Left colon (tissue), 2 donors: ENCODE measurements around the gene SEPTIN10. TPM values are rescaled to one million over a fixed set of nuclear protein-coding genes. Genes with fewer than 3 reads are reported as not detected.
"Not testable (repeated sequence)": the region's sequence is repeated elsewhere in the genome, so short reads cannot be mapped to it uniquely, and the experiment has no call there.

ENCODE experiments used
- ATAC-seq: fragments of 200-7000 bp; cut with Tn5 transposase; one replicate; pipeline ENCODE4 v1.9.1; 2020; ENCODE audit warnings: mild to moderate bottlenecking, moderate library complexity
- DNase-seq, 2 donors: peaks; one replicate each; pipeline ENCODE4 v3.0.0-alpha.2; 2020
- intact Hi-C, 2 donors: fragments of 100-400 bp; cut with DNase I in 1 of 2; cut with micrococcal nuclease in 1 of 2; formaldehyde crosslinking; loops; one replicate each; pipeline versions ENCODE4 v1.11.2 to v1.14.0; 2022; cut with DNase I, micrococcal nuclease
- total RNA-seq, 2 donors: library from RNA; stranded (reverse); fragmentation: NEBNext Ultra II Directional; extraction: Animal tissue kit (Norgen Biotek cat#: 25700); gene quantifications; one replicate each; pipeline ENCODE4 v1.2.1, GENCODE V29; 2021
- donor health status: DM: no; HTN: no; CAD: no.
- donor health status: DM: yes; HTN: yes; CAD: no.

SEPTIN10 gene
- total RNA-seq, 2 donors from 2014 or later: 77.1 to 80.8 TPM

DNA sequence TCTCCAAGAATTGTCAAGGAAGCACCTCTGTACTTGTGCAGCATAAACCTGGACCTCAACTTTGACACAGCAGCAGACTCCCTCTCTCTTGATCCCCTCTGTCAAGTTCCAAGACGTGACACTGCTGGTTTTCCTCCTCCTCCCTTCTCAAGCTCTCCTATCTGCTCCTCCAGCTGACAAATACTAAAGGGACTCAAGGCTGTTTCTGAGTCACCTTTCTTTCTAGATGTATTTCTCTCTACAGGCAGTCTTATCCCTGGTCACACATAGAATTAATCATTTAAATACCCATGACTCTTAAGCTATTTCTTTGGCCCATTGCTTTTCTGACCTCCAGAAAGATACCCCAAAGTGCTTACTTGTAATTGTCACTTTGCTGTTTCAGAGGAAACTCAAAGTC lies 53.5 kb downstream of the SEPTIN10 start:
- DNase-seq (no peak), ATAC-seq (no peak)
- intact Hi-C loops: no loop called here

DNA sequence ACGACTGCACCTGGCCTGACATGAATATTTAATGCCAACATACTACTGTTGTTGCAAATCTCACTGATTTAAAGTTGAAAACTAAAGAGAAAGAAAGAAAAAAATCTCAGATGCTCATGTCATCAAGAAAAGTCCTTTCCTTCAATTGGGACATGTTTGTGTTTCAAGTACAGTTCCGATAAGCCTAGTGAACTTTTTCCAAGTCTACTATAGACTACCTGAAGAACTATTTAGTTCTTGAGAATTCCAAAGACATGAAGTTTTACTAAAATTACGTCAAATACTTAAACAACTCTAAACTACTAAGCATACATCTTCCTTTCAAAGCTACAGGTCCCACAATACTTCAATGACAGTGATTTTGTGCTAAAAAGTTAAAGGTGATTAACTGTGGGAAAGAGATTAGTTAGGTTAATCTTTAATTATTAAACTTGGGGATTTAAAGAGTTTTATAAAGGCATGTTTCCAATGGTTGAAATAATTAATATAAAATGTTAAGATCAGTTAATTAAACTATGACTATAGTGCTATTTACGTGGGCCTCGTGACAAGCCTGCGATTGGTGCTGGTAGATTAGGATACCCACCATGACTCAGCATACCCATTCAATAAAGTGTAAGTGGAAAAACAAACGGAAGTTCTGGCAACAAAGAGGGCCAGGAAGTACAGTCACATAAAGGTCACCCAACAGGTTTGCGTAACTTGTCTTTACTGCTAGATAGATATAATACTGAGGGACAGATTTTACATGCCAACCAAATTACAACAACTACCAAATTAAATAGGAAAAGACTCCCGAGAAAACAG lies 55.5 kb downstream of the SEPTIN10 start:
- DNase-seq (peak; percentile 16 to 29), ATAC-seq (peak; percentile 99)
- intact Hi-C loops: no loop called here

DNA sequence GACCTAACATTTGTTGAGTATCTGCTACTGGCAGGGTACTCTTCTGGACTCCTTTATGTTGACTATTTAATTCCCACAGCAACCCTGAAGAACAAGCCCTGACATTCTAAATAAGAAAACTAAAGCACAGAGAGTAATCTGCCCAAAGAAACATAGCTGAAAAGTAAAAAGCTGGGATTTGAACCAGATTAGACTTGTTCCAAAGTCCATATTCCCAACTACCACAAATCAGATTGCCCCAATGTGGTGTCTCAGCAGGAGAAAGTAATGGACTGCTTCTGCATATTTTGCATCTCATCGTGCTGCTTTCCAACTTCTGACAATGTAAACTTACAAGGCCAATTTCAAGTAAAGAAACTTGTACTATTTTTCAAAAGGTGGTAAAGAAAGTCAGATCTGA lies 56.5 kb downstream of the SEPTIN10 start:
- DNase-seq (no peak), ATAC-seq (no peak)
- intact Hi-C loops: no loop called here

DNA sequence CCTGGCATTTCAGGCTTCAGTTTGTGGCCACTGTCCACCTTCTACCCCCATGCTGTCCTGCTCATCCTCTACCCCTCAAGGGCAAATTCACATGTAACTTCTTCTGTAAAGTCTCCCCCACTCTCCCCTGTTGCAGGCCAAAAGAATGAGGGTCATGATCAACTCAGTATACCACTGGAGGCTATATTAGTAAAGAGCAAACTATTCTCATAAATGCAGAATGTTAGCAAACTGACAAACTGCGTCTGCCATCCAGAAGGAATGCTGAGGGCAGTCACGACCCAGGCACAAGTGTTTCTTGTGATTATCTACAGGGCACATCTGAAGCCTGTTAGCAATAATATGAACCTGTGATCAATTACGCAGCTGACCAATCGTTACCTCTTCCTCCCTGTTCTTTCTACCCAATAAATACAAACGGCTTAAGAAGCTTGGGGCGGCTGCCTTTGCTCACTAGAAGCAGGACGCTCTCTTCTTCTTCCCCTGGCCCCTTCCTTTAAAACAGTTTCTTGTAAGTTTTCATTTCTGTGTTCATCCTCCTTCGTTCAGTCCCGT lies 58.3 kb downstream of the SEPTIN10 start:
- intact Hi-C loops: no loop called here
- no peak for DNase-seq
- no peak for ATAC-seq

DNA sequence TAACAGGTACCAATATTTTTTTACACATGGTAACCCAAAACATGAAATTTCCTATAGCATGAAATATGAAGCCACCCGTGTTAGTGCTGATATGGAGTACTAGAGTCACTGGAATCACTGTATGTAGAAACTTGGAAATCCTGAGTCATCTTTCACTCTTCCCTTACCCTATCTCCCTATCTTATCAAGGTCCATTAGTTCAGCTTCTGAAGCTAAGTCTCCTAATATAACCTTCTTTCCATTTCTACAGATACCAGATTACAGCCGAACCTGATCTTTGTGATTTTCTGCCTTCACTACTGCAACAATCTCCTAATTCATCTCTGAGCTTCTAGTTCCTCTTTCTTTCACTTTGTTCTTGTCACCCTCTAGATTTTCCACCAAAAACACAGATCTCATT lies 59.0 kb downstream of the SEPTIN10 start:
- intact Hi-C loops: no loop called here
- DNase-seq: no peak
- no peak for ATAC-seq

DNA sequence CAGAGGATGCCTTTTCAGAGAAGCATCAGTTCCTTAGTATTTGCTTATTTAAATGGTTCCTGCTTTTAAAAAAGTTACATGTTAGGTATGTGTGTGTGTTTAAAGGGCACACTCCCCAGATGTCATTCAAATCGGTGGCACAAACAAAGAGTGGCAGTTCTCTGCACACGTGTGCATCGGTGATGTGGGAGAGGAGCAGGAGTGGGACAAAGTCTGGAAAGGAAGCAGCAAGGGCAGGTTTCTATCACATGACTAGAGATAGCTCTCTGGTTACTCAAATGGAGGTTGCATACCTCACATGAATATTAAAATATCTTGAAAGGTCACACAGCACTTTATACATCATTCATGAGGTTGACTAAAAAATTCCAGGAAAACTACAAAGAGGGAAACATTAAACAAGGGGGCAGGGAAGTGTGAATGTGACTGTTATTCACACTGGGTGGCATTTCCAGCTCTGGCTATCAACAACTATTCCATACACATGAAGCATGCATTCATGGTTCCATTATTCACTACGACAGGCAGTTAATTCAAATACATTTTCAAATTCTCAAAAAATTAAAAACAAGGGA lies 64.7 kb downstream of the SEPTIN10 start:
- no peak for ATAC-seq
- intact Hi-C loops: loop anchor here in 1 of 2 donors (10.0 kb wide), 1 partner anchor 176 kb away; no protein-coding TSS in a partner anchor
- no peak for DNase-seq

DNA sequence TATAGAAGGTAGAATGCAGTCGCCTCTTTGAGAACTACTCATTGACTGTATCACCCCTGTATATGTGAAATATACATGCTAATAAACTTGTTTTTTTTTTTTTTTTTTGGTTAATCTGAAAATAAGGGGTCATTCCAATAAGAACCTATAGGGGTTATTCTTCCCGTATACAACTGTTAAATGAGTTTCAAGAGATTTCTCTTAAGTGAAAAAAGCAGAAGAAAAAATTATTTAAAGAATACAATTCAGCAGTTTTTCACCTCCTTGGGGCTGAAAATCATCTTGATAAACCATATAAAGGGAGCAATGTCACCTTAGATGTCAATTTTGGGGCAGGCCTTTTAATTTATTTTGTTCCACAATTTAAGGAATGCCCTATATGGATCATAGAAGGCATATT lies 66.5 kb downstream of the SEPTIN10 start:
- ATAC-seq: no peak
- intact Hi-C loops: loop anchor here in 1 of 2 donors (10.0 kb wide), 1 partner anchor 178 kb away; no protein-coding TSS in a partner anchor

DNA sequence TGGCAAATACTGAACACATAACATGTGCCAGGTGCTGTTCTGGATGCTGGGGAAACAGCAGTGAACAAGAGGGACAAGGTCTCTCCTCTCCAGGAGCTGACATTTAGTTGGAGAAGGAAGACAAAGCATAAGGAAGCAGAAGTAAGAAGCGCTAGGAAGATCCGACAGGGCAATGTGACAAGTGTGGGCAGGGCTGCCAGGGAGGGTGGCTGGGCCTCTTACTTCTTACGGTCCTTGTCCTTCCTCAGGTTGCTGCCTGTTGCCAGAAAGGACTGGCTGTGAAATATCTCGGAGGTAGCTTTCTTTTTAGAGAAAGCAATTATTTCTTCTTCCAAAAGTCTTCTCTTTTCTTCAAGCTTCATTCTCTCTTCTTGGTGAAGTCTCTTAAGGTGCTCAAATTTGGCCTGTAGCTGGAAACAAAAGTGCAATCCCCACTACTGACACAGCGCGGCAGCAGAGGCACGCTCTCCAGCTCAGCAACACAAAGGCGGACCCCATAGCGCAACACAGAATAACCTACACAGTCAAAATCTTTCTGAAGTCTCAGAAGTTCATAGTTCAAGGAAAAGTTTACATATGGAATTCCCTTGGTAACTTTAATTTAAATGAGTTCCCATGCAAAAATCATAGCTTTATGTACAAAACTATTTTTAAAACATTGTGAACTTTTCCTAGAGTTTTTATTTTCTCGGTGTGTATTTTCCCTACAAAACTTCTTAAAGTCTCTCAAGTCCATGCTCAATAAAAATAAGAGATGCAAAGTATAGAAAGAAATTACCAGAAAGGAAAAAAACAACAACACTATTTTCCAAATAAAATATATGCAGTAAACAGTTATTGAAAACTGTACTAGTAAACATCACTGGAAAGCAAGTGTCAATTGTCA lies 67.7 kb downstream of the SEPTIN10 start:
- intact Hi-C loops: loop anchor here in 1 of 2 donors (10.0 kb wide), 1 partner anchor 179 kb away; no protein-coding TSS in a partner anchor
- ATAC-seq: peak; percentile 89

More for the DNA sequence above, 66.5 kb downstream of the SEPTIN10 start:
- DNase-seq: no peak

DNA sequence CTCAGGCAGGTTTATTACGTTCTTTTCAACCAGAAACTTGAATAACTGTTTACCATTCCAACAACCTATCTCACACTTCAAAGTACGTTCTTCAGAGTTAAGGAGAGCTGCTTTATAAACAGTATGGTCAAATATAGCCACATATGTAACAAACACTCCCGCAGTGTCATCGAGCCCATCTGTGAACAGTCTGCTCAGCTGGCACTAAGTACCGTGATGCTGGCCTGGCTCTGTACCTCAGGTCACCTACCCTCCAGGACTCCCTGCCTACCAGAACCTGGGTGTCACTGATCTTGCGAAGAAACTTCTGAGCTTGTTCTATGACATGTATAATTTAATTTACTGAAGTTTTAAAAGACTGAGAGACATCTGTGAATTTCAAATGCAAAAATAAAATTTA lies 71.4 kb downstream of the SEPTIN10 start:
- no peak for DNase-seq
- intact Hi-C loops: loop anchor here in 1 of 2 donors (10.0 kb wide), 1 partner anchor 182 kb away; no protein-coding TSS in a partner anchor
- ATAC-seq: no peak

More for the DNA sequence above, 67.7 kb downstream of the SEPTIN10 start:
- DNase-seq: peak in 1 of 2 donors; percentile 72

DNA sequence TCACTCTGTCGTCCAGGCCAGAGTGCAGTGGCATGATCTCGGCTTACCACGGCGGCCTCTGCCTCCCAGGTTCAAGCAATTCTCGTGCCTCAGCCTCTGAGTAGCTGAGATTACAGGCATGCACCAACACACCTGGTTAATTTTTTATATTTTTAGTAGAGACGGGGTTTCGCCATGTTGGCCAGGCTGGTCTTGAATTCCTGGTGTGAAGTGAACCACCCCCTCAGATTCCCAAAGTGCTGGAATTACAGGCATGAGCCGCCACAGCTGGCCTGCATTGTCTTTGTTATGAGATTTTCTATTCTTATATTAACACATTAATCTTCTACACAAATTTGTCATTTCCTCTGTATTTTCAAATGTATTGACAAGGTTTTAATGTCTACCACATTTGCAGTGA lies 75.2 kb downstream of the SEPTIN10 start:
- intact Hi-C loops: no loop called here
- DNase-seq: no peak
- no peak for ATAC-seq

DNA sequence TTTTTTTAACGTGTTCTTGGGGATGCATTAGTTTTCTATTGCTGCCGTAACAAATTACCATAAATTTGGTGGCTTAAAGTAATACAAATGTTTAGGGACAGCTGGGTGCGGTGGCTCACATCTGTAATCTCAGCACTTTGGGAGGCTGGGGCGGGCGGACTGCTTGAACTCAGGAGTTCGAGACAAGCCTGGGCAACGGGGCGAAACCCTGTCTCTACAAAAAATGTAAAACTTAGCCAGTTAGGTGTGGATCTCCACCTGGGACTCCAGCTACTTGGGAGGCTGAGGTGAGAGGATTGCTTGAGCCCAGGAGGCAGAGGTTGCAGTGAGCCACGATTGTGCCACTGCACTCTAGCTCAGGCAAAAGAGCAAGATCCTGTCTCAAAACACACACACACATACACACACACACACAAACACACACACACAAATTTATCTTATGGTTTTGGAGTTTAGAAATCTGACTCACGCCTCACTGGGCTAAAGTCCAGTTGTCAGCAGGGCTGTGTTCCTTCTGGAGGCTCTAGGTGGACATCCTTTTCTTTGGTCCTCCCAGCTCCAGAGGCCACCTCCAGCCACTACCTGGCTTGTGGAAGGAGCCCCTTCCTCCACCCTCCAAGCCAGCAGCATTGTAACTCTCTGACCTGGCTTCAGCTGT lies 76.1 kb downstream of the SEPTIN10 start:
- peak; percentile 47 for ATAC-seq
- no peak for DNase-seq
- intact Hi-C loops: no loop called here

DNA sequence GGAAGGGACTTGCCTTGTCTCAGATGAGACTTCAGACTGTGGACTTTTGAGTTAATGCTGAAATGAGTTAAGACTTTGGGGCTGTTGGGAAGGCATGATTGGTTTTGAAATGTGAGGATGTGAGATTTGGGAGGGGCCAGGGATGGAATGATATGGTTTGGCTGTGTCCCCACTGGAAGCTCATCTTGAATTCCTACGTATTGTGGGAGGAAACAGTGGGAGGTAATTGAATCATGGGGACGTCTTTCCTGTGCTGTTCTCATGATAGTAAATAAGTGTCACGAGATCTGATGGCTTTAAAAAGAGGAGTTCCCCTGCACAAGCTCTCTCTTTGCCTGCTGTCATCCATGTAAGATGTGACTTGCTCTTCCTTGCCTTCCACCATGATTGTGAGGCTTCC lies 77.2 kb downstream of the SEPTIN10 start:
- ATAC-seq, DNase-seq, intact Hi-C loops: not testable (repeated sequence)

DNA sequence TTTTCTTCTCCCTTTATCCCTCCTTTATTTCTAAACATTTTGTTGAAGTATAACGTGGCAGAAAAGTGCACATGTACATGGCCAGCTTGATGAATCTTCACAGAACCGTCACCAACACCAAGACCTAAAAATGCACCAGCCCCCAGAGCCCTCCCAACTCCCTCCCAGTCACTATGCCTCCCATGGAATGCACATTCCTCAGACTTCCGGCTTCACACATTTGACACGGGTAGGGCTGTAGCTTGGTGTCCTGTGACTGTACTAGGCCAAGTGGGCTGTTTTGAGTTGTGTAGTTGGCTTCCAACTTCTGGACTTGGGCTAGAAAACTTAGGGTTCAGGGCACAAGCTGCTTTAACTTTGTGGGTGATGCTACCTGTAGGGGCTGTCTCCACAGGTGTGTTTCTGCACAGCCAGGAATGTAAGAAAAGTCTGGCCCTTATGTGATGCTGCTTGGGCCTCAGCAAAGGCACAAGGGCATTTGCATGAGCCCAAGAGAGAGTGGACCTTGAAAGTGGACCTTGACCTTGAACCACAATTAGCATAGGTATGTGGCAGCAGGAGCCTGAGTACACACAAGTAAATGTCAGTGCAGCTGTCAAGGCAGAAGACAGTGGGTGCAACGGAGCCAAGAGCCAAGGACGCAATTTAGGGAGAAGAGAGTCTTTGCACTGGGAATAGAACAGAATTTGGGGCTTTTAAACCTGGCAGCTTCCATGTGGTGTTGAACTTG lies 78.4 kb downstream of the SEPTIN10 start:
- ATAC-seq (peak; percentile 53), DNase-seq (no peak)

DNA sequence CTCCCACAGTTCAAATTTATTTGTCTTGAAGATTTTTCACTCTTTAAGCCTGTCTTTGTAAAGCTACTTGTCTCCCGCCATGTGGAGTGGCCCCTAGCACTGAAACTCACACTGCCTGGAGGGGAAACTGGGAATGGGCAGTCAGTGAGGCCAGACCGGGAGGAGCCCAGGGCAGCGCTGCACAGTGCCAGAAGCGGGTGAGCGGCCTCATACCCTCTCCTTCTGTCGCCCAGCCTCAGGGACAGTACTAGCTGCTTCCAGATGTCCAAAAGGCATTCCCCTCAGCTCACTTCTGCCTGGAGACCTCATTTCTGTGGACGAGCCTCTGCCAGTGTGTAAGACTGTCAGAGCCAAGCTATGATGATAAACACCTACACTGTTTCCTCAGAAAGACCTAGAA lies 79.9 kb downstream of the SEPTIN10 start:
- no peak for DNase-seq
- intact Hi-C loops: no loop called here
- ATAC-seq: no peak

More for the DNA sequence above, 78.4 kb downstream of the SEPTIN10 start:
- intact Hi-C loops: no loop called here

DNA sequence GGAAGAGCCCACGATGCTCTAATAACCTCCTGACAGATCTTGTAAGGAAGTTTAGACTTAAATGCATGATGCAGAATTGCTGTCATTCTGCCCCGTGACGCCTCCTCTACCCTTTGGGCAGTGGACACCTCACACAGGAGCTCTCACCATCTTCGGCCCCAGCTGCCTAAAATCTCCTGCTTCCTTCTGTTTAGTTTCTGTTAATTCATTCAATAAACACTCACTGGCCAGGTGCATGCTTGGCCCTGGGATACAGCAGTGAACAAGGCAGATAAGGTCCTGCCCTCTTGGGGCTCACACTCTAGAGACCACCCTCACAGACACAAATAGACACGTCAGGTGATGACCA lies 81.1 kb downstream of the SEPTIN10 start:
- DNase-seq: no peak
- no peak for ATAC-seq
- intact Hi-C loops: no loop called here

DNA sequence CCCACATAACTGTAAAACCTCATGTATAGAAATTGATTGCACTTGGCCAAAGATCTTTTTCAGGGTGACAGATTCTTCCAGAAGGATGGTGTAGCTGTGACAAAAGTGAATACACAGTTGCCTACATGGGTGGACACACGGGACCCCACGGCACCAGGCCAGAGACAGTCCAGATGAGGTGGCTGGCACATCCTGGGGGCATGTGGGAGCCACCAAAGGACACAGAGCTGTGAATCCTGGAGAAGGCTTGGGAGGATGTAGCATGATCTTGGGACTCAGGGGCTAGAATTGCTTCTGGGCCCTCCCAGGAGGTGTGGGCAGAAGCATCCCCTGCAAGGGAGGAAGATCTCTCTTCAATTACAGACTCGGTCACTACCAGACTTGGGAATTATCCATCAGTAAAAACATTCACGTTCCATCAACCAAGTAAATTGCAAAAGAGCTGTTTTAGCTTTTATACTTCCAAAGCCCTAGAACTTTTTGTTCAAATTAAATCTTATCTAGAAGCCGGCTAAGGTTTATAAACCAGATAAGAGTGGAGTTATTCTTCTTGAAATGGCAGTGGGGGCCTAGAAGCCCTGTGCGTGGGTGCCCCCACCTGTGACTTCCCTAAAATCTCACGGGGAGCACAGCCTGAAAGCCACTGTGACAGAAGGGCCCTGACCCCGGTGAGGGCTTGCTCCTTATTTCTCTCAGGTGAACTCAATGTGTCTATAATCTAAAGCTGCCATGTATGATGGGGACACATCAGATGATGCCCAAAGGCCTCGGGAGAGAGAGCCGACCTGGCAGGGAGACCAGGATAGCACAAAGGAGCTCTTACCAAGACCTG lies 81.7 kb downstream of the SEPTIN10 start:
- intact Hi-C loops: no loop called here
- ATAC-seq: no peak
- no peak for DNase-seq

DNA sequence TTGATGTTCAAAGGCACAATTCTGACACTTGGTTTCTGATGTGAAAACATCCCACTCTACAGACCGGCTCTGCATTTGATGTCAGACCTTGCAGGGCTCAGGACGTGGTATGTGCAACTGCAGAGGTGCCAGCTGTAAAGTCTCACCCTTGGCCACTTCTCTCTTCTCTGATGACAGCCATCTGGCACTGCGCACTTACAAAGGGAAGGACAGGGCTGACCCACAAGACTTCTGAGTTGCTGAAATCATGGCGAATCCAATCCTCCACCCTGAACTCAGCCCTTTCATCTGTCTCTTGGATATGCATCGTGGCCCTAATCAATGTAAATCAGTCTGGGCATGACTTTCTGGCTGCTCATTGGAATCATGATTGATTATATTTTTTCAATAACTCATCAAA lies 82.5 kb downstream of the SEPTIN10 start:
- DNase-seq (no peak), ATAC-seq (no peak)
- intact Hi-C loops: no loop called here
